ENCODE results near the gene NHERF2.
A peak's percentile ranks its signal among the peaks of the same experiment; 100 is the strongest.
"Not testable (repeated sequence)": the region's sequence is repeated elsewhere in the genome, so short reads cannot be mapped to it uniquely, and the experiment has no call there.

Gene NHERF2

GRCh38 chr16:2007081-2007836, 19.4 kb upstream of the NHERF2 start:
- DNase-seq (ENCODE audit: low read depth), result no peak

- no peak for DNase-seq (ENCODE audit: low read depth)
Observed at GRCh38 chr16:2008009-2008526, 18.6 kb upstream of the NHERF2 start.

GRCh38 chr16:2008631-2009163, 18.0 kb upstream of the NHERF2 start:
- no peak for DNase-seq (ENCODE audit: low read depth)

GRCh38 chr16:2009164-2009711, 17.5 kb upstream of the NHERF2 start:
- DNase-seq (ENCODE audit: low read depth), result no peak

- DNase-seq (ENCODE audit: low read depth), result peak; percentile 75
Observed at GRCh38 chr16:2009791-2010510, 16.8 kb upstream of the NHERF2 start, which contains the start of gene ZNF598. ZNF598 (minus strand) TSS chr16:2009821.

- not testable (repeated sequence) for DNase-seq (ENCODE audit: low read depth)
Observed at GRCh38 chr16:2011726-2012125, 15.0 kb upstream of the NHERF2 start.

- no peak for DNase-seq (ENCODE audit: low read depth)
Observed at GRCh38 chr16:2013527-2013926, 13.2 kb upstream of the NHERF2 start.

- DNase-seq (ENCODE audit: low read depth), result no peak
Observed at GRCh38 chr16:2015117-2015946, 11.4 kb upstream of the NHERF2 start.

GRCh38 chr16:2015947-2016208, 10.8 kb upstream of the NHERF2 start:
- no peak for DNase-seq (ENCODE audit: low read depth)

- DNase-seq (ENCODE audit: low read depth), result no peak
Observed at GRCh38 chr16:2016407-2016922, 10.2 kb upstream of the NHERF2 start.

- no peak for DNase-seq (ENCODE audit: low read depth)
Observed at GRCh38 chr16:2019518-2019920, 7.2 kb upstream of the NHERF2 start, which contains the start of gene NPW. NPW (plus strand) TSS chr16:2019785.

- DNase-seq (ENCODE audit: low read depth), result no peak
Observed at GRCh38 chr16:2019921-2020831, 6.5 kb upstream of the NHERF2 start.

GRCh38 chr16:2022723-2023091, 4.0 kb upstream of the NHERF2 start:
- no peak for DNase-seq (ENCODE audit: low read depth)

GRCh38 chr16:2023092-2024031, 3.3 kb upstream of the NHERF2 start:
- peak; percentile 69 for DNase-seq (ENCODE audit: low read depth)

- DNase-seq (ENCODE audit: low read depth), result no peak
Observed at GRCh38 chr16:2024032-2024420, 2.7 kb upstream of the NHERF2 start.

GRCh38 chr16:2025251-2025650, 1.5 kb upstream of the NHERF2 start:
- no peak for DNase-seq (ENCODE audit: low read depth)

- no peak for DNase-seq (ENCODE audit: low read depth)
Observed at GRCh38 chr16:2025878-2026460, 733 bp upstream of the NHERF2 start.

- DNase-seq (ENCODE audit: low read depth), result no peak
Observed at GRCh38 chr16:2027024-2028010, 615 bp downstream of the NHERF2 start.

All from stromal cell of bone marrow (primary cell).